ENCODE measurements around the gene TBRG4. TPM values are rescaled to one million over a fixed set of nuclear protein-coding genes. Genes with fewer than 3 reads are reported as not detected.

TBRG4 gene
- total and polyA plus RNA-seq, 2 donors (not counting 3 experiments of a cell fraction or from before 2014, with no cell fraction given): 43.7 to 56.7 TPM

DNA sequence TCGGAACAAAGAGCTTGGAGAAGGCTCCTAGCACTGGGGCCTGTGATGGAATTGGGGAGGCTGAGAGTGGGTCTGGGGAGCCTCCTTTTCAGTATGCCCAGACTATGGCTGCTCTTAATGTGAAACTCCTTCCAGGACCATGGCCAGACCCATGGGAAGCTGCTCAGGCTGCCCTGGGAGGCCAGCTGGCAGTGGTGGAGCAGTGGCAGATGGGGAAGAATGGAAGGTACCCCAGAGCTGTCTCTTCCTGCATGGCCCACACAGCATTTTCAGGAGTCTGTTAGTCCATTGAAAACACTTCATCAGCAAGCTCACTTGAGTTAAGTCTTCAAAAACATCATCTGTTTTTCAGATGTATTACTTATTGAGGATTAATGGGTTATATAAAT, 41.2 kb downstream of the TBRG4 start:
- TF ChIP-seq JUN (IDR thresholded peaks at IDR 0.05; ENCODE audit: borderline replicate concordance, insufficient read depth, insufficient read length, low read depth) (no peak), POLR2A (IDR thresholded peaks at IDR 0.05; ENCODE audit: low read depth, low read length) (no peak), GATA2 (IDR thresholded peaks at IDR 0.05; ENCODE audit: insufficient read depth, insufficient read length, low read depth, low read length) (no peak), FOS (IDR thresholded peaks at IDR 0.05; ENCODE audit: borderline replicate concordance, insufficient read depth, low read length) (no peak), EZH2 (IDR thresholded peaks at IDR 0.05; ENCODE audit: borderline replicate concordance, low read depth, low read length, severe bottlenecking) (no peak), POLR2AphosphoS5 (IDR thresholded peaks at IDR 0.05; ENCODE audit: insufficient read depth, low read depth, low read length) (no peak), MYC (IDR thresholded peaks at IDR 0.05; ENCODE audit: low read depth, low read length) (no peak)
- TF ChIP-seq, protein P1, sequence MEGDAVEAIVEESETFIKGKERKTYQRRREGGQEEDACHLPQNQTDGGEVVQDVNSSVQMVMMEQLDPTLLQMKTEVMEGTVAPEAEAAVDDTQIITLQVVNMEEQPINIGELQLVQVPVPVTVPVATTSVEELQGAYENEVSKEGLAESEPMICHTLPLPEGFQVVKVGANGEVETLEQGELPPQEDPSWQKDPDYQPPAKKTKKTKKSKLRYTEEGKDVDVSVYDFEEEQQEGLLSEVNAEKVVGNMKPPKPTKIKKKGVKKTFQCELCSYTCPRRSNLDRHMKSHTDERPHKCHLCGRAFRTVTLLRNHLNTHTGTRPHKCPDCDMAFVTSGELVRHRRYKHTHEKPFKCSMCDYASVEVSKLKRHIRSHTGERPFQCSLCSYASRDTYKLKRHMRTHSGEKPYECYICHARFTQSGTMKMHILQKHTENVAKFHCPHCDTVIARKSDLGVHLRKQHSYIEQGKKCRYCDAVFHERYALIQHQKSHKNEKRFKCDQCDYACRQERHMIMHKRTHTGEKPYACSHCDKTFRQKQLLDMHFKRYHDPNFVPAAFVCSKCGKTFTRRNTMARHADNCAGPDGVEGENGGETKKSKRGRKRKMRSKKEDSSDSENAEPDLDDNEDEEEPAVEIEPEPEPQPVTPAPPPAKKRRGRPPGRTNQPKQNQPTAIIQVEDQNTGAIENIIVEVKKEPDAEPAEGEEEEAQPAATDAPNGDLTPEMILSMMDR (IDR thresholded peaks at IDR 0.05; ENCODE audit: extremely low read depth in 1 of 2, insufficient read depth in 1 of 2, low read depth in 1 of 2, low read length in 2 of 2): no peak
- TF ChIP-seq, protein P2, sequence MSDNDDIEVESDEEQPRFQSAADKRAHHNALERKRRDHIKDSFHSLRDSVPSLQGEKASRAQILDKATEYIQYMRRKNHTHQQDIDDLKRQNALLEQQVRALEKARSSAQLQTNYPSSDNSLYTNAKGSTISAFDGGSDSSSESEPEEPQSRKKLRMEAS (IDR thresholded peaks at IDR 0.05; ENCODE audit: insufficient read depth, insufficient read length): no peak
- intact Hi-C loops (cut with micrococcal nuclease): no loop called here

More for the DNA sequence above, 41.2 kb downstream of the TBRG4 start:
- Histone ChIP-seq H3K79me2 (ENCODE audit: control insufficient read depth, insufficient read depth, low read length) (peaks cover 2% of the 10 kb centered on the region), H3K4me2 (ENCODE audit: insufficient read depth, low read length) (no peak overlapping the region), H4K20me1 (replicated peaks; ENCODE audit: control insufficient read depth, extremely low read depth, insufficient read depth, low read length) (no peaks in the 10 kb centered on the region), H3K9ac (replicated peaks; ENCODE audit: extremely low read depth, insufficient read depth, low read length) (no peak overlapping the region), H3K27ac (ENCODE audit: insufficient read depth, low read depth, low read length) (no peak overlapping the region), H3K36me3 (ENCODE audit: control insufficient read depth in 2 of 2, extremely low read depth in 1 of 2, insufficient read depth in 2 of 2, low read length in 2 of 2) (peaks cover 7 to 42% of the 10 kb centered on the region in 2 experiments), H3K9me3 (replicated peaks; ENCODE audit: control insufficient read depth, insufficient read depth, low read length) (no peaks in the 10 kb centered on the region), H3K9me1 (replicated peaks; ENCODE audit: control insufficient read depth, extremely low read depth, insufficient read depth, low read length) (no peaks in the 10 kb centered on the region), H3K27me3 (ENCODE audit: control insufficient read depth in 2 of 2, insufficient read depth in 2 of 2, low read length in 2 of 2) (no peaks in the 10 kb centered on the region), H3K4me1 (ENCODE audit: control insufficient read depth, extremely low read depth, insufficient read depth, low read length) (no peaks in the 10 kb centered on the region), H3K4me3 (replicated peaks in 1 of 3; ENCODE audit: insufficient read depth in 1 of 3, low read depth in 1 of 3, low read length in 3 of 3) (no peak overlapping the region), H2AFZ (ENCODE audit: low read depth, low read length) (no peak overlapping the region)
- BruUV-seq (replicated peaks): no TSS peak
- dilution Hi-C loops (cut with MboI; ENCODE audit: extremely low pct_ligation_motif_present, low sequenced_read_pairs): no loop called here
- DNase-seq (ENCODE audit: low read depth, low spot score) (no peak), FAIRE-seq (no peak)
- ChIA-PET CTCF (interaction anchor here (1.2 to 2.2 kb wide), 3 partner anchors 66 to 98 kb away, joined by 4 to 10 read pairs (median 5); no protein-coding TSS in a partner anchor), POLR2A (no interaction called here)
